Esophagus squamous epithelium (tissue), 4 donors: ENCODE data around the gene GTPBP2.

Experiments used
- CTCF ChIP-seq, 6 experiments: fragments of 450-650 bp in 4 of 6; fragments of 200-600 bp in 2 of 6; sonication (generic) in 2 of 6; IDR thresholded peaks; one replicate each; pipeline ENCODE4 v1.5.1; 2016 to 2019; ENCODE audit warnings: antibody characterized with exemption in 6 of 6, mild to moderate bottlenecking in 4 of 6, moderate library complexity in 4 of 6
- POLR2A ChIP-seq, 4 donors: fragments of 450-650 bp; IDR thresholded peaks; one replicate each; pipeline ENCODE4 v1.6.1; 2017; ENCODE audit warnings: antibody characterized with exemption in 4 of 4, mild to moderate bottlenecking in 4 of 4, moderate library complexity in 3 of 4

GRCh38 chr6:43570876-43571441 is 58.1 kb downstream of the GTPBP2 start:
- TF ChIP-seq CTCF (IDR thresholded peaks at IDR 0.05) (no peak), POLR2A (IDR thresholded peaks at IDR 0.05) (no peak)
